Body of pancreas (tissue), 4 donors: ENCODE data around the gene CASKIN2.

Source experiments
- CTCF ChIP-seq, 7 experiments: fragments of 450-650 bp in 4 of 7; fragments of 200-600 bp in 3 of 7; sonication (generic) in 3 of 7; IDR thresholded peaks; one replicate each; pipeline ENCODE4 v1.5.1; 2016 to 2019; ENCODE audit warnings: antibody characterized with exemption in 7 of 7
- POLR2A ChIP-seq, 3 donors: fragments of 450-650 bp; IDR thresholded peaks; one replicate each; pipeline ENCODE4 v1.6.1; 2016; ENCODE audit warnings: antibody characterized with exemption in 3 of 3, mild to moderate bottlenecking in 2 of 3

- TF ChIP-seq CTCF (IDR thresholded peaks at IDR 0.05) (no peak), POLR2A (IDR thresholded peaks at IDR 0.05) (no peak)
Observed at GRCh38 chr17:75513641-75514000, 1.7 kb downstream of the CASKIN2 start.
